H9 (cell line): ENCODE results near the gene ABCE1. TPM values are rescaled to one million over a fixed set of nuclear protein-coding genes. Genes with fewer than 3 reads are reported as not detected.

ENCODE experiments used
- DNase-seq: peaks from one replicate; pipeline ENCODE4 v3.0.0-alpha.2; 2017
- H2AFZ ChIP-seq: one replicate; pipeline ENCODE4 v1.6.1; 2013; ENCODE audit warnings: mild to moderate bottlenecking, low read length, control low read depth, moderate library complexity
- H2AK5ac ChIP-seq: 2 replicates; pipeline ENCODE4 v1.6.1; 2013; ENCODE audit warnings: low read length, control low read depth, mixed read lengths; ENCODE audit not compliant: insufficient read length
- H2BK120ac ChIP-seq: one replicate; pipeline ENCODE4 v1.6.1; 2013; ENCODE audit warnings: low read depth, mild to moderate bottlenecking, low read length, control low read depth, inconsistent platforms; ENCODE audit not compliant: poor library complexity, severe bottlenecking
- H2BK12ac ChIP-seq: 2 replicates; pipeline ENCODE4 v1.6.1; 2013; ENCODE audit warnings: low read length, control low read depth, mixed read lengths, low read depth; ENCODE audit not compliant: insufficient read length
- H2BK15ac ChIP-seq: 2 replicates; pipeline ENCODE4 v1.6.1; 2013; ENCODE audit warnings: low read depth, low read length, control low read depth
- H2BK20ac ChIP-seq: one replicate; pipeline ENCODE4 v1.6.1; 2013; ENCODE audit warnings: low read depth, mild to moderate bottlenecking, low read length, control low read depth, inconsistent platforms; ENCODE audit not compliant: poor library complexity, severe bottlenecking
- H2BK5ac ChIP-seq: 2 replicates; pipeline ENCODE4 v1.6.1; 2013; ENCODE audit warnings: low read length, control low read depth, mixed read lengths; ENCODE audit not compliant: insufficient read length
- H3K14ac ChIP-seq: 2 replicates; pipeline ENCODE4 v1.6.1; 2013; ENCODE audit warnings: low read length, control low read depth; ENCODE audit not compliant: insufficient read depth
- H3K18ac ChIP-seq: 2 replicates; pipeline ENCODE4 v1.6.1; 2013; ENCODE audit warnings: low read depth, mild to moderate bottlenecking, mixed read lengths, low read length, control low read depth; ENCODE audit not compliant: insufficient read length
- H3K23ac ChIP-seq: 2 replicates; pipeline ENCODE4 v1.6.1; 2013; ENCODE audit warnings: low read length, control low read depth, mixed read lengths, low read depth; ENCODE audit not compliant: insufficient read length
- H3K23me2 ChIP-seq: 2 replicates; pipeline ENCODE4 v1.6.1; 2013; ENCODE audit warnings: low read depth, mild to moderate bottlenecking, mixed read lengths, low read length, control low read depth; ENCODE audit not compliant: insufficient read length, poor library complexity, severe bottlenecking
- H3K27ac ChIP-seq: 2 replicates; pipeline ENCODE4 v1.5.1; 2013; ENCODE audit warnings: low read length, control low read depth, mixed read lengths, low read depth; ENCODE audit not compliant: insufficient read length
- H3K27me3 ChIP-seq: 2 replicates; pipeline ENCODE4 v1.6.1; 2013; ENCODE audit warnings: low read length, control low read depth, inconsistent platforms; ENCODE audit not compliant: insufficient read depth
- H3K4ac ChIP-seq: 2 replicates; pipeline ENCODE4 v1.6.1; 2013; ENCODE audit warnings: low read depth, mild to moderate bottlenecking, control low read depth, inconsistent platforms, low read length, moderate library complexity
- H3K4me1 ChIP-seq: 2 replicates; pipeline ENCODE4 v1.6.1; 2013; ENCODE audit warnings: low read length, control low read depth, inconsistent platforms; ENCODE audit not compliant: insufficient read depth
- H3K4me2 ChIP-seq: 2 replicates; pipeline ENCODE4 v1.6.1; 2013; ENCODE audit warnings: low read length, control low read depth, mixed read lengths; ENCODE audit not compliant: insufficient read length, insufficient read depth
- H3K56ac ChIP-seq: 2 replicates; pipeline ENCODE4 v1.6.1; 2013; ENCODE audit warnings: low read depth, mild to moderate bottlenecking, mixed read lengths, low read length, control low read depth; ENCODE audit not compliant: insufficient read length
- H3K79me1 ChIP-seq: 2 replicates; pipeline ENCODE4 v1.6.1; 2013; ENCODE audit warnings: low read depth, mild to moderate bottlenecking, moderate library complexity, low read length, control low read depth, inconsistent platforms; ENCODE audit not compliant: insufficient read depth, poor library complexity, severe bottlenecking
- H3K79me2 ChIP-seq: 2 replicates; pipeline ENCODE4 v1.6.1; 2013; ENCODE audit warnings: low read length, control low read depth, inconsistent platforms; ENCODE audit not compliant: insufficient read depth
- H3K9ac ChIP-seq: 2 replicates; pipeline ENCODE4 v1.6.1; 2013; ENCODE audit warnings: low read length, control low read depth, mixed read lengths; ENCODE audit not compliant: insufficient read length; ENCODE audit errors: extremely low read depth
- H3K9me3 ChIP-seq: one replicate; pipeline ENCODE4 v1.6.1; 2013; ENCODE audit warnings: low read depth, low read length, inconsistent platforms; ENCODE audit not compliant: control insufficient read depth
- H3T11ph ChIP-seq: one replicate; pipeline ENCODE4 v1.6.1; 2013; ENCODE audit warnings: mild to moderate bottlenecking, low read length, control low read depth, inconsistent platforms
- H4K20me1 ChIP-seq: one replicate; pipeline ENCODE4 v1.6.1; 2013; ENCODE audit not compliant: control insufficient read depth, insufficient read length, insufficient read depth
- H4K5ac ChIP-seq: 2 replicates; pipeline ENCODE4 v1.6.1; 2013; ENCODE audit warnings: low read depth, mild to moderate bottlenecking, mixed read lengths, low read length, control low read depth; ENCODE audit not compliant: insufficient read length
- H4K8ac ChIP-seq: replicated peaks from 2 replicates; pipeline ENCODE4 v1.6.1; 2013; ENCODE audit warnings: low read length, control low read depth, mixed read lengths, low read depth; ENCODE audit not compliant: insufficient read length
- H4K91ac ChIP-seq: 2 replicates; pipeline ENCODE4 v1.6.1; 2013; ENCODE audit warnings: low read depth, mild to moderate bottlenecking, moderate library complexity, mixed read lengths, low read length, control low read depth; ENCODE audit not compliant: insufficient read length
- H3K27ac Mint-ChIP-seq, 3 experiments: 2 replicates in 2 of 3; 3 replicates in 1 of 3; pipeline ENCODE4 v1.8.0; 2020 to 2021; ENCODE audit warnings: mixed read lengths in 3 of 3, mild to moderate bottlenecking in 1 of 3, moderate library complexity in 1 of 3
- H3K27me3 Mint-ChIP-seq: 2 replicates; pipeline ENCODE4 v1.8.0; 2021; ENCODE audit warnings: low read depth, mild to moderate bottlenecking, moderate library complexity, mixed read lengths
- H3K36me3 Mint-ChIP-seq, 3 experiments: 2 replicates in 2 of 3; 3 replicates in 1 of 3; pipeline ENCODE4 v1.8.0; 2020 to 2021; ENCODE audit warnings: low read depth in 3 of 3, mixed read lengths in 3 of 3; ENCODE audit not compliant: insufficient read depth in 1 of 3
- H3K4me1 Mint-ChIP-seq, 2 experiments: 2 replicates each; pipeline ENCODE4 v1.8.0; 2020; ENCODE audit warnings: mixed read lengths in 2 of 2
- H3K4me3 Mint-ChIP-seq, 2 experiments: 2 replicates in 1 of 2; 3 replicates in 1 of 2; pipeline ENCODE4 v1.8.0; 2020 to 2021; ENCODE audit warnings: mild to moderate bottlenecking in 2 of 2, mixed read lengths in 2 of 2, moderate library complexity in 1 of 2
- H3K9me3 Mint-ChIP-seq, 2 experiments: 2 replicates in 1 of 2; 3 replicates in 1 of 2; pipeline ENCODE4 v1.8.0; 2020; ENCODE audit warnings: mild to moderate bottlenecking in 2 of 2, mixed read lengths in 2 of 2, moderate library complexity in 1 of 2
- CTCF ChIP-seq: fragments of 200-600 bp; sonication (generic); conservative IDR thresholded peaks from 3 replicates; pipeline ENCODE4 v1.8.0; 2021; ENCODE audit warnings: antibody characterized with exemption, mild to moderate bottlenecking
- WGBS: extraction: QIAGEN DNeasy Blood & Tissue Kit; methylation state at CpG from one replicate; pipeline ENCODE4 v1.1.7; 2013; ENCODE audit warnings: missing lambda C conversion rate, low lambda C conversion rate, mixed read lengths; ENCODE audit not compliant: insufficient read length; ENCODE audit errors: extremely low coverage; 5-methylcytosine and 5-hydroxymethylcytosine counted together
- total RNA-seq: library from RNA; stranded (reverse); gene quantifications from 2 replicates; pipeline ENCODE4 v1.2.1, GENCODE V29; 2021

The ABCE1 gene
- total RNA-seq, 1 experiment from 2014 or later, result 112 TPM

- Histone ChIP-seq H2BK120ac (no peak overlapping the region), H3K23ac (no peak overlapping the region), H3K23me2 (no peaks in the 10 kb centered on the region), H4K8ac (no peak overlapping the region), H3K4me1 (no peaks in the 10 kb centered on the region), H3K14ac (no peak overlapping the region), H3K56ac (no peak overlapping the region), H3K18ac (no peak overlapping the region), H3K4ac (no peak overlapping the region), H3K27me3 (no peaks in the 10 kb centered on the region), H2BK12ac (no peak overlapping the region), H4K91ac (no peak overlapping the region), H3K79me1 (no peaks in the 10 kb centered on the region), H3T11ph (no peak overlapping the region), H4K5ac (no peak overlapping the region), H2AFZ (no peak overlapping the region), H3K79me2 (no peaks in the 10 kb centered on the region), H3K9ac (no peak overlapping the region), H2AK5ac (no peak overlapping the region), H3K9me3 (no peaks in the 10 kb centered on the region), H4K20me1 (no peaks in the 10 kb centered on the region), H3K4me2 (no peak overlapping the region), H2BK15ac (no peak overlapping the region), H2BK5ac (no peak overlapping the region), H2BK20ac (no peak overlapping the region), H3K27ac (no peak overlapping the region)
- no peak for TF ChIP-seq CTCF
- Mint-ChIP-seq H3K9me3 (no peaks in the 10 kb centered on the region; a peak in 1 of 5 replicates), H3K36me3 (peaks cover 11 to 19% (median 12%) of the 10 kb centered on the region in 3 experiments), H3K27me3 (no peaks in the 10 kb centered on the region), H3K4me3 (no peak overlapping the region), H3K4me1 (peaks cover 0 to 2% of the 10 kb centered on the region in 2 experiments; a peak in 2 of 4 replicates), H3K27ac (peak overlapping the region in 1 of 3 experiments; percentile 67; a peak in 1 of 7 replicates)
- no peak for DNase-seq
- WGBS, result no CpG with 5 or more reads among the region's 1 CpG
Observed at GRCh38 chr4:145049241-145049640, 48.9 kb upstream of the ABCE1 start.
